Ramos (cell line): Measurements from ENCODE around the gene ARPP19.
"Not testable (repeated sequence)": the region's sequence is repeated elsewhere in the genome, so short reads cannot be mapped to it uniquely, and the experiment has no call there.

Experiments
- in situ Hi-C: fragments of 300-500 bp; cut with MboI; formaldehyde crosslinking; loops from one replicate; pipeline ENCODE4 v1.14.3; 2022; ENCODE audit warnings: low sequenced_read_pairs; ENCODE audit not compliant: unreplicated experiment

The ARPP19 gene

GRCh38 chr15:52552303-52552702 is 16.5 kb downstream of the ARPP19 start:
- in situ Hi-C loops, result no loop called here

DNA sequence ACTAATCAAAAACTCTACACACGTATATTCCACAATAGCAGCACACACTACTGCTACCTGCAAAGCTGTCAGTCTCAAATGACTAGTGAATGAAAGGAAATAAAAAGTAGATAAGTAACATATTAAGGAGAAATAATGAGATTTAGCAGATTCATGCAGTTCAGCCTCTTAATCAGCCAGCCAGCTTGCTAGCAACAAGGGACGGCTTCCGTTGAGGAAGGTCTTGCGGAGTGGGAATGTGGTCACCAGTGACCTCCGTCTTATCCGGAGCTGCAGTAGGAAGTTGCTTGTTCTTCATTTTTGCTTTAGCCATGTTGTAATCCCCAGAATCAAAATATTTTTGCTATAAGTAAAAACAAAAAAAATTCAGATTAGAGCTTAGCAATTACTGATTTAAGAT is 17.1 kb downstream of the ARPP19 start:
- in situ Hi-C loops, result no loop called here

- in situ Hi-C loops, result not testable (repeated sequence)
Observed at GRCh38 chr15:52551186-52551585, 17.6 kb downstream of the ARPP19 start.

GRCh38 chr15:52546031-52546751 is 22.6 kb downstream of the ARPP19 start:
- in situ Hi-C loops, result no loop called here

GRCh38 chr15:52540374-52541012 is 28.3 kb downstream of the ARPP19 start:
- in situ Hi-C loops, result no loop called here

GRCh38 chr15:52537459-52537858 is 31.4 kb downstream of the ARPP19 start:
- in situ Hi-C loops, result no loop called here

DNA sequence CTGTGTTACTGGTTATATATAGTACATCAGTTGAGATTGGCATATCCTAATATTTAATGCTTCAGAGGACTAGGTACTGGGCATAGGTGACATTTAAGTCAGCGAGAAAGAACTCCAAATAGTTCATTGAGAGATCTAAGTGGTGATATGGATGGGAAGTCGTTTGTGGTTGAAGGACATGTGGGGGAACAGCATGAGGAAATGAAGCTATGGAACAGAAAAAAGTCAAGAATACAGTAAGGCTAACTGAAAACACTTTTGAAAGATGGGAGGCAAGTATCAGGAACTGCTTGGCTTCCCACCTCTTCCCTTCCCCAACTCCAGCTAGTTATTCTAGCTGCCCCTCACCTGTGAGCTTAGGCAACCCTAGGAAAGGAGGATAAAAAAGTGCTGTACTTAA is 36.4 kb downstream of the ARPP19 start:
- in situ Hi-C loops, result no loop called here

DNA sequence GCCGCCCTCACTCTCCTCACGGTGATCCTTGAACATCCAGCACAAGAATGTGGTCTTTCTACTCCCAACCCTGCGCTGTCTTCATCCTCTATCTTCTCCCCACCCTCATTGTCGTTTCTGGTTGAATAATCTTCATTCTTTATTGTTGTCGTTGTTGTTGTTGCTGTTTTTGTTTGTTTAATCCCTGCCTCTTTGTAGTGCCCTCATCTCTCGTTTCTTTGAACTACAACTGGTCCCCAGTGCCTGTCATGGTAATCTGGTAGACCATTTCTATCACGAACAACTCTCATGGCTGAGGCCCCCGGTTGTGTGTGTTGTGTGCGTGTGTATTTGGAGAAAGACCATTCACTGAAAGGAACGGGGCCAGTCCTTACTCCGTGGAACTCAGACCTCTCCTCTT is 38.9 kb downstream of the ARPP19 start:
- in situ Hi-C loops, result no loop called here

DNA sequence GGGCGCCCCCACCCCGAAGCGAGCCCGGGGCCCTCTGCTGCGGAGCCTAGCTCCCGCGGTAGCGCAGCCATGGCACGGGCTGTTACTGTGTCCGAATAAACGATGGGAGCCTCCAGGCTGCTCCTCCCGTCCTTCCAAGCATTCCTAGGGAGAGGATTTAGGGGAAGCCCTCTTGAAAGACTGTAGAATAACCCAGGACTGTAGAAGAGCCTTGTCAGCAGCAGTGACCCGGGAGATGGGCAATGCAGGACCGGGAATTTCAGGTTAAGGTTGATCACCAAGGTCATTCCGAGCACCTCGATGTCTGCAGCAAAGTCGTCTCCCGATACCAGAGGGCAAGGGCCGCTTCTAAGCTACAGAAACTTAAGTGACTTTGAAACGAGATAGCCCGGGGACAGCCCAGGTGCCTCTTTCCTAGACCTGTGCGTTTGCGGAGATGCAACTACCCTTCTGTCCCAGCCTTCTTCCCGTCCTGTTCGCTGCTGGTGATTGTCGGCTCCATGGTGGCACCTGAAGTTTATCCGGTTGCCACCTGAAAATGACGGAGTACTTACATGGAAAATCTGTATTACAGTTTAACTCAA is 39.4 kb downstream of the ARPP19 start:
- in situ Hi-C loops, result no loop called here

- in situ Hi-C loops, result no loop called here
Observed at GRCh38 chr15:52528564-52529340, 40.1 kb downstream of the ARPP19 start, which contains the start of gene MYO5A. Gene MYO5A, minus strand, starts transcription at chr15:52528880. Its CDS starts 74 bp downstream, at chr15:52528806.

- in situ Hi-C loops, result no loop called here
Observed at GRCh38 chr15:52527911-52528563, 40.8 kb downstream of the ARPP19 start.

DNA sequence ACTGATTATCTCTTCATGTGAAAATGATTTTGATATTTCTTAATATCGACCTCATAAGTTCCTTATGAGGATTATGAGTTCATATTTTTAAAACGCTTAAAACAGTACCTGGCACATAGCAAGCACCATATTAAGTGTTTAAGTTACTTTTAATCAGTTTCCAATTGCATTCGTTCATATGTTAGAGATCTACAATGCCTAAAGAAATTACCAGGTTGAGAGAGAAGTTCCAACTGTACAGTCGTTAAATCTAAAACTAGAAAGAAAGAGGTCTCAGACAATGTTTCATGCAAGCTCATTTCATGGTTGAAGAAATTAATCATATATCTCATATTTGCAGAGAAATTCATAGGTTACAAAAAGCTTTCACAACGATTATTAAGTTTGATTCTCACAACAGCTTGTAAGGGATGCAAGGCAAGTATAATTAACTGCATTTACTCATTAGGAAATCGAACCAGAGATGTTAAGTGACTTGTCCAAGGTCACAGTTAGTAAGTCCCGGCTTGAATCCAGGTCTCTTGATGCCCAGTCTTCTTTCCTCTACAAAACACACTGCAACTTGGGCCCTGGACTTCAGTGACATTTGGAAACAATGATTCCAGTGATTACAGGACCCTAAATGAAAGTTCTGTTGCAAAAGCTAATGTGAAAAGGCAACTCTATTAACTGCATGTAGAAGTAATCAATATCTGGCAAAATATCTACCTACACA is 41.5 kb downstream of the ARPP19 start:
- in situ Hi-C loops, result no loop called here

GRCh38 chr15:52524223-52525136 is 44.4 kb downstream of the ARPP19 start:
- in situ Hi-C loops, result no loop called here

DNA sequence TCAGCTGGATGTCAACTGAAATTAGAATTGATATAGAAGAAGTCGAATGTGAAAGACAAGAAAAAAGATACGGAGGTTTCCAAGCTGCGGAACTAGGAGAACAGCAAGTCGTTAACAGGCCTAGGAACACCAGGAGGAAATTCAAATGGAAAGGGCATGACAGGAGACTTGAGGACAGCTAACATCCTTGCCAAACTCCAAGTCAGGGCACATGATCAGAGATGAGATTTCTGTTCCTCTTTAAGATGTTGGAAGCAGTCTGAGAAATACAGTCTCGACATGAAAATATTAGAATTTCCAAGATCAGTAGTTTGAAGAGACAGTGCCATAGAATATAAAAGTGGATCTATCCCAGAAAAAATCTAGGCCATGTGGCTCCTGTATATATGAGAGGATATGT is 45.2 kb downstream of the ARPP19 start:
- in situ Hi-C loops, result no loop called here

DNA sequence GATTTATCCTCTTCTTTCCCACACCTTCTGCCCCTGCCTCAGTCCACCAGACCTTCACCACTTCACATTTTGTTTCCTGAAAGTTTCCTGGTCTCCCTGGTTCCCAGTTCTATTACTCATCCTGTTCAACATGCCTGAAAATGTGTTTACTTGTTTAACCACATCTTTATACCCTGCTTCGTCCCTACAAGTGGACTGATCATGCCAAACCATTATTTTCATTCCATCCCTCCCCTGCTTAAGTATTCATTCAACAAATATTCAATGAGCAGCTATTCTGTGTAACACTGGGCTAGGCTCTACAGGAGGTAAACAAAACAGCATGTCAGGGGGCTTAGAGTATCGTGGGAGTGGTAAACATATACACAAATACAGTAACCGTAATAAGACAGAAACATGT is 45.6 kb downstream of the ARPP19 start:
- in situ Hi-C loops, result no loop called here

DNA sequence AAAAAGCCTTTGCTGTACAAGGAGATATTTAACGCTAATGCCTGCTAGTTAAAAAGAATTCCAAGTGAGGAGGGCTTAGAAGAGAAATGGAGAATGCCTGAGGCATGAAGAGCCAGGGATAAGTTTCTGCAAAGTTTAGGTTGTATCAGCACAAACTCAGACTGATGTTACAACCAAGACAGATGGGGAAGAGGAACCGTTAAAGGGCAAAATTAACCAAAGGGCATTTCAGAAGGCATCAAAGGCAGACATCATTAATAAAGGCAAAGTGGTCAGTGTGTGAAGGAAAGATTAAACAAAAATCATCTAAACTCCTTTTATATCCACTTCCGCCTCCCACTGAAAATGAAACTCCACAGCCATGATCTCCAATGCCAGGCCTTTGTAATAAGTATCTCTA is 47.1 kb downstream of the ARPP19 start:
- in situ Hi-C loops, result no loop called here

- in situ Hi-C loops, result no loop called here
Observed at GRCh38 chr15:52520421-52520820, 48.4 kb downstream of the ARPP19 start.

GRCh38 chr15:52518487-52519371 is 50.1 kb downstream of the ARPP19 start:
- in situ Hi-C loops, result no loop called here
